GM18951 (cell line): ENCODE measurements around the gene TRAF2.
"Not testable (repeated sequence)": the region's sequence is repeated elsewhere in the genome, so short reads cannot be mapped to it uniquely, and the experiment has no call there.

ENCODE experiments used
- POLR2A ChIP-seq: IDR thresholded peaks from 4 replicates; pipeline ENCODE4 v1.6.1; 2011; ENCODE audit warnings: mild to moderate bottlenecking; ENCODE audit not compliant: insufficient read length, insufficient read depth; ENCODE audit errors: extremely low read depth
- in situ Hi-C: fragments of 300-500 bp; cut with MboI; formaldehyde crosslinking; loops from one replicate; pipeline ENCODE4 v1.12.0; 2022; ENCODE audit warnings: low sequenced_read_pairs, mixed read lengths, inconsistent platforms; ENCODE audit not compliant: unreplicated experiment

The TRAF2 gene

GRCh38 chr9:136885950-136886578 is at the start of gene TRAF2:
Gene TRAF2 (plus strand): TSS chr9:136886516. CDS start chr9:136898741, 12,225 bp downstream.
- peak; percentile 93 for TF ChIP-seq POLR2A
- in situ Hi-C loops, result no loop called here

GRCh38 chr9:136837146-136837855 is 49.0 kb upstream of the TRAF2 start:
- in situ Hi-C loops, result no loop called here
- TF ChIP-seq POLR2A, result no peak

GRCh38 chr9:136837856-136838277 is 48.4 kb upstream of the TRAF2 start:
- in situ Hi-C loops, result not testable (repeated sequence)

- no peak for TF ChIP-seq POLR2A
- in situ Hi-C loops, result no loop called here
These were observed 47.7 kb upstream of the TRAF2 start for GRCh38 chr9:136838314-136839228.

GRCh38 chr9:136839229-136840139 is 46.8 kb upstream of the TRAF2 start:
- in situ Hi-C loops, result no loop called here
- no peak for TF ChIP-seq POLR2A

- in situ Hi-C loops, result no loop called here
- no peak for TF ChIP-seq POLR2A
These were observed 46.0 kb upstream of the TRAF2 start for GRCh38 chr9:136840140-136840876.

GRCh38 chr9:136840877-136841645 is 45.3 kb upstream of the TRAF2 start:
- in situ Hi-C loops, result no loop called here

GRCh38 chr9:136841646-136842379 is 44.5 kb upstream of the TRAF2 start:
- in situ Hi-C loops, result not testable (repeated sequence)

More at GRCh38 chr9:136840877-136841645, 45.3 kb upstream of the TRAF2 start:
- TF ChIP-seq POLR2A, result no peak

- TF ChIP-seq POLR2A, result peak; percentile 30
- in situ Hi-C loops, result not testable (repeated sequence)
These were observed 43.9 kb upstream of the TRAF2 start, which contains the start of gene AJM1 for GRCh38 chr9:136842380-136842948. Gene AJM1 (plus strand): TSS chr9:136842478. CDS start chr9:136844415, 1,937 bp downstream.

GRCh38 chr9:136843159-136843800 is 43.0 kb upstream of the TRAF2 start:
- in situ Hi-C loops, result not testable (repeated sequence)

GRCh38 chr9:136843801-136844740 is 42.2 kb upstream of the TRAF2 start:
- in situ Hi-C loops, result not testable (repeated sequence)
